C4-2B (cell line): Measurements from ENCODE around the gene COX4I1.

Experiments
- H3K27ac ChIP-seq: fragments of 450-650 bp; 2 replicates; pipeline ENCODE4 v1.5.1; 2017
- ZFX ChIP-seq: fragments of 450-650 bp; IDR thresholded peaks from 2 replicates; pipeline ENCODE4 v1.6.1; 2017
- TF ChIP-seq, protein P1 (sequence below): fragments of 450-650 bp; conservative IDR thresholded peaks from 2 replicates; pipeline ENCODE4 v1.5.1; 2017; ENCODE audit warnings: mild to moderate bottlenecking

Gene COX4I1

DNA sequence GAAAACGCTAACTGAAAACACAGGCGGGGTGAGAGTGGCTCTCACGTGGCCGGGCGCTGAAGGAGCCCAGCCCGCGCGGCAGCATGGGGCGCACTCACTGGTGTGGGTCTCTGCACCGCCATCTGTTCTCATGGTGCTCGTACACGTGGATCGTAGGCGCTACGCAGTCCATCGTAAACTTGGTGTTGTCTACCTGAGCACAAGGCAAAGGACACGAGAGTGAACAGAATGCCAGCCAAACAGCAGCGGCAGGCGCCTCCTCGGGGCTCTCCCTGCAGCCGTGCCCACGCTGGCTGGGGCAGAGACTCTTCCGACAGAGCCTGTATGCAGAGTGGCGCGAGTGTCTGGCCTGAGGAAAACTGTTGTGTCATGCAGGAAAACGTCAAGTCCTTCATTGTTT is 19.2 kb upstream of the COX4I1 start:
- no peak for TF ChIP-seq ZFX
- TF ChIP-seq, protein P1, sequence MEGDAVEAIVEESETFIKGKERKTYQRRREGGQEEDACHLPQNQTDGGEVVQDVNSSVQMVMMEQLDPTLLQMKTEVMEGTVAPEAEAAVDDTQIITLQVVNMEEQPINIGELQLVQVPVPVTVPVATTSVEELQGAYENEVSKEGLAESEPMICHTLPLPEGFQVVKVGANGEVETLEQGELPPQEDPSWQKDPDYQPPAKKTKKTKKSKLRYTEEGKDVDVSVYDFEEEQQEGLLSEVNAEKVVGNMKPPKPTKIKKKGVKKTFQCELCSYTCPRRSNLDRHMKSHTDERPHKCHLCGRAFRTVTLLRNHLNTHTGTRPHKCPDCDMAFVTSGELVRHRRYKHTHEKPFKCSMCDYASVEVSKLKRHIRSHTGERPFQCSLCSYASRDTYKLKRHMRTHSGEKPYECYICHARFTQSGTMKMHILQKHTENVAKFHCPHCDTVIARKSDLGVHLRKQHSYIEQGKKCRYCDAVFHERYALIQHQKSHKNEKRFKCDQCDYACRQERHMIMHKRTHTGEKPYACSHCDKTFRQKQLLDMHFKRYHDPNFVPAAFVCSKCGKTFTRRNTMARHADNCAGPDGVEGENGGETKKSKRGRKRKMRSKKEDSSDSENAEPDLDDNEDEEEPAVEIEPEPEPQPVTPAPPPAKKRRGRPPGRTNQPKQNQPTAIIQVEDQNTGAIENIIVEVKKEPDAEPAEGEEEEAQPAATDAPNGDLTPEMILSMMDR = no peak
- H3K27ac ChIP-seq = no peak overlapping the region

DNA sequence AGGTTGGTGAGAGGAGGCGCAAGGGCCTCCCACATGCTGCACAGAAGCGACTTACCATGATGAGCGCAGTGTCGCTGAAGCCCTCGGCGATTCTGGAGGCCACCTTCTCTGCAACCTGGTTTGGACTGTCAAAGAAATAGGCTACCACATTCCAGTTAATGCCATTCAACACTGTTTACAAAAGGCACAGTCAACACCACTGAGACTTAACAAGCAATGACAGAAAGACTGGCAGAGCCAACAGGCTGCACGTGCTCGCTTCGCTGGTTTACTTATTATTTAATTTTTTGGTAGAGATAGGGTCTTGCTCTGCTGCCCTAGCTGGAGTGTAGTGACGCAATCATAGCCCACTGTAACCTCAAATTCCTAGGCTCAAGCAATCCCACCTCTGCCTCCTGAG is 18.3 kb upstream of the COX4I1 start:
- TF ChIP-seq, protein P1 = no peak
- TF ChIP-seq ZFX = no peak
- H3K27ac ChIP-seq = no peak overlapping the region

GRCh38 chr16:85781695-85782370 is 17.7 kb upstream of the COX4I1 start:
- TF ChIP-seq, protein P1 = no peak
- no peak for TF ChIP-seq ZFX
- H3K27ac ChIP-seq = peak overlapping the region; percentile 13

DNA sequence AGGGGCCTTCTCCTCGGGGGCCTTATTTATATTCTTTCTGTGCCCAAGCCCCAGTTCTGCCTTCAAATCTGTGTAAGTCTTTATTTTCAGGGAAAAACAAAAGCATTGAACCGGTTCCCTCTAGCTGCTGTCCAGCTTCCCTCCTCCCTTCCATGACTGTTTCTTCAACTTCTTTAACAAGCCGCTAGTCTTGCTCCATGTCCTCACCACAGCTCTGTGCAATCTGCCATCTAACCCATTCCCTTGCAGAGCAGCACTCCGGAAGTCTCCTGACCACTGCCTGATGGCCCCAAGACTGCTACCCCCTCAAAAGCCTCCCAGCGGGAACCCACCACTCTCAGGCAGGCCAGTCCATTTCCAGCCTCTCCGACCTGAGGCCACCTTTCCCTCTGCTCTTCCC is 17.0 kb upstream of the COX4I1 start:
- peak overlapping the region; percentile 13 for H3K27ac ChIP-seq
- no peak for TF ChIP-seq ZFX
- TF ChIP-seq, protein P1 = no peak

GRCh38 chr16:85783441-85783840 is 16.1 kb upstream of the COX4I1 start:
- no peak overlapping the region for H3K27ac ChIP-seq

DNA sequence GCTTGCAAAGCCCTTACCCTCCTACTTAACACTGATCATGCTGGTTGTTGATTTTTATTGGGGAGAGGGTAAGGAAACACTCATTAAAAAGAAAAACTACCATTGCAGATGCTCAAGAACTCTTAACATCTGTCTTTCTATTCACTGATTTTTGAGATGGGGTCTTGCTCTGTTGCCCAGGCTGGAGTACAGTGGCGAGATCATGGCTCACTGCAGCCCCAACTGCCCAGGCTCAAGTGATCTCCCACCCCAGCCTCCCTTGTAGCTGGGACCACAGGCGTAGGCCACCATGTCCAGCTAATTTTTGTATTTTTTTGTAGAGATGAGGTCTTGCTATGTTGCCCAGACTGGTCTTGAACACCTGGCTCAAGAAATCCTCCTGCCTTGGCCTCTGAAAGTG is 14.7 kb upstream of the COX4I1 start:
- no peak overlapping the region for H3K27ac ChIP-seq
- TF ChIP-seq, protein P1 = no peak
- no peak for TF ChIP-seq ZFX

More at GRCh38 chr16:85783441-85783840, 16.1 kb upstream of the COX4I1 start:
- TF ChIP-seq ZFX = no peak
- TF ChIP-seq, protein P1 = no peak

- TF ChIP-seq, protein P1 = no peak
- TF ChIP-seq ZFX = no peak
- H3K27ac ChIP-seq = no peak overlapping the region
Measured at GRCh38 chr16:85785927-85786326, 13.6 kb upstream of the COX4I1 start.
